OCI-LY7 (cell line): Measurements from ENCODE around the gene NGDN. TPM values are rescaled to one million over a fixed set of nuclear protein-coding genes. Genes with fewer than 3 reads are reported as not detected.

ENCODE experiments used
- BruUV-seq: library from RNA; stranded (reverse); fragments of 400-500 nt; replicated peaks from 2 replicates; lab custom pipeline; 2021; lab: Mats Ljungman, UMichigan
- CTCF ChIA-PET: fragments of 300-600 bp; sonication (Branson Sonifier 250); formaldehyde crosslinking; loops from one replicate; lab custom pipeline; 2022; ENCODE audit warnings: antibody characterized with exemption; ENCODE audit not compliant: unreplicated experiment; lab: Charles Lee
- POLR2A ChIA-PET: fragments of 300-600 bp; sonication (Branson Sonifier 250); formaldehyde crosslinking; loops from one replicate; lab custom pipeline; 2022; ENCODE audit warnings: antibody characterized with exemption; lab: Charles Lee
- DNase-seq: peaks from one replicate; pipeline ENCODE4 v3.0.0-alpha.2; 2015; ENCODE audit warnings: low spot score
- H2AFZ ChIP-seq: fragments of 200-600 bp; sonication (generic), shearing (Covaris generic); 2 replicates; pipeline ENCODE4 v1.6.1; 2014; ENCODE audit warnings: mild to moderate bottlenecking, antibody characterized with exemption, low read length, moderate library complexity
- H3K27ac ChIP-seq: fragments of 200-600 bp; sonication (generic); 2 replicates; pipeline ENCODE4 v1.5.1; 2014; ENCODE audit warnings: mixed run types, low read depth, mild to moderate bottlenecking, moderate library complexity, low read length, inconsistent platforms; ENCODE audit not compliant: poor library complexity, severe bottlenecking
- H3K36me3 ChIP-seq: fragments of 200-600 bp; sonication (generic); 2 replicates; pipeline ENCODE4 v1.6.1; 2014; ENCODE audit warnings: mild to moderate bottlenecking, antibody characterized with exemption, low read length, moderate library complexity, mixed read lengths; ENCODE audit not compliant: insufficient read depth
- H3K4me1 ChIP-seq: fragments of 200-600 bp; sonication (generic); 2 replicates; pipeline ENCODE4 v1.5.1; 2014; ENCODE audit warnings: mild to moderate bottlenecking, low read length; ENCODE audit not compliant: insufficient read depth, poor library complexity, severe bottlenecking
- H3K4me2 ChIP-seq: fragments of 200-600 bp; sonication (generic); 2 replicates; pipeline ENCODE4 v1.6.1; 2014; ENCODE audit warnings: mild to moderate bottlenecking, low read length
- H3K4me3 ChIP-seq: fragments of 200-600 bp; sonication (generic); 2 replicates; pipeline ENCODE4 v1.5.1; 2014; ENCODE audit warnings: mild to moderate bottlenecking, low read depth, low read length; ENCODE audit not compliant: poor library complexity, severe bottlenecking
- H3K79me2 ChIP-seq: fragments of 200-600 bp; sonication (generic); 2 replicates; pipeline ENCODE4 v1.6.1; 2016; ENCODE audit warnings: low read depth, mild to moderate bottlenecking, low read length, moderate library complexity, mixed read lengths; ENCODE audit not compliant: insufficient read depth
- H3K9me2 ChIP-seq: fragments of 200-600 bp; sonication (generic); 2 replicates; pipeline ENCODE4 v1.6.1; 2016; ENCODE audit warnings: mild to moderate bottlenecking, low read length, mixed read lengths; ENCODE audit not compliant: insufficient read depth
- H3K9me3 ChIP-seq: fragments of 200-600 bp; sonication (generic); 2 replicates; pipeline ENCODE4 v1.6.1; 2014; ENCODE audit warnings: mild to moderate bottlenecking, mixed run types, low read length, mixed read lengths
- H4K20me1 ChIP-seq: fragments of 200-600 bp; sonication (generic); 2 replicates; pipeline ENCODE4 v1.6.1; 2014; ENCODE audit warnings: mild to moderate bottlenecking, antibody characterized with exemption, low read length, moderate library complexity, mixed read lengths; ENCODE audit not compliant: insufficient read depth
- EZH2phosphoT487 ChIP-seq: fragments of 200-600 bp; sonication (generic); IDR thresholded peaks from 2 replicates; pipeline ENCODE4 v1.6.1; 2018; ENCODE audit warnings: low read depth, borderline replicate concordance, mild to moderate bottlenecking, mixed run types, antibody characterized with exemption, low read length, moderate library complexity, mixed read lengths
- intact Hi-C: fragments of 100-400 bp; cut with micrococcal nuclease; formaldehyde crosslinking; loops from one replicate; pipeline ENCODE4 v1.10.0; 2022; ENCODE audit not compliant: unreplicated experiment
- total RNA-seq, 2 experiments: library from RNA; depleted of rRNA in 1 of 2; stranded (reverse); fragments of >200 nt in 1 of 2; shearing (Covaris generic) in 1 of 2; gene quantifications; 2 replicates each; pipeline ENCODE4 v1.2.3, GENCODE V29; 2014 to 2022
- TF ChIP-seq, protein P1 (sequence below): fragments of 200-600 bp; sonication (generic); conservative IDR thresholded peaks from 2 replicates; pipeline ENCODE4 v1.5.1; 2014; ENCODE audit warnings: mild to moderate bottlenecking, antibody characterized with exemption, low read length, moderate library complexity, mixed read lengths

The NGDN gene
- total RNA-seq, 2 experiments from 2014 or later, result 53.6 to 57.5 TPM

GRCh38 chr14:23428686-23429495 lies 40.6 kb upstream of the NGDN start:
- Histone ChIP-seq H4K20me1 (no peaks in the 10 kb centered on the region), H3K27ac (no peak overlapping the region), H3K4me1 (no peaks in the 10 kb centered on the region), H3K9me3 (no peaks in the 10 kb centered on the region), H3K36me3 (no peaks in the 10 kb centered on the region), H3K4me2 (no peak overlapping the region), H3K9me2 (no peaks in the 10 kb centered on the region), H3K79me2 (no peaks in the 10 kb centered on the region), H2AFZ (no peak overlapping the region), H3K4me3 (no peak overlapping the region)
- BruUV-seq, result no TSS peak
- ChIA-PET CTCF (no interaction called here), POLR2A (no interaction called here)
- no peak for DNase-seq
- no peak for TF ChIP-seq EZH2phosphoT487
- TF ChIP-seq, protein P1, sequence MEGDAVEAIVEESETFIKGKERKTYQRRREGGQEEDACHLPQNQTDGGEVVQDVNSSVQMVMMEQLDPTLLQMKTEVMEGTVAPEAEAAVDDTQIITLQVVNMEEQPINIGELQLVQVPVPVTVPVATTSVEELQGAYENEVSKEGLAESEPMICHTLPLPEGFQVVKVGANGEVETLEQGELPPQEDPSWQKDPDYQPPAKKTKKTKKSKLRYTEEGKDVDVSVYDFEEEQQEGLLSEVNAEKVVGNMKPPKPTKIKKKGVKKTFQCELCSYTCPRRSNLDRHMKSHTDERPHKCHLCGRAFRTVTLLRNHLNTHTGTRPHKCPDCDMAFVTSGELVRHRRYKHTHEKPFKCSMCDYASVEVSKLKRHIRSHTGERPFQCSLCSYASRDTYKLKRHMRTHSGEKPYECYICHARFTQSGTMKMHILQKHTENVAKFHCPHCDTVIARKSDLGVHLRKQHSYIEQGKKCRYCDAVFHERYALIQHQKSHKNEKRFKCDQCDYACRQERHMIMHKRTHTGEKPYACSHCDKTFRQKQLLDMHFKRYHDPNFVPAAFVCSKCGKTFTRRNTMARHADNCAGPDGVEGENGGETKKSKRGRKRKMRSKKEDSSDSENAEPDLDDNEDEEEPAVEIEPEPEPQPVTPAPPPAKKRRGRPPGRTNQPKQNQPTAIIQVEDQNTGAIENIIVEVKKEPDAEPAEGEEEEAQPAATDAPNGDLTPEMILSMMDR, result no peak
- intact Hi-C loops, result no loop called here

DNA sequence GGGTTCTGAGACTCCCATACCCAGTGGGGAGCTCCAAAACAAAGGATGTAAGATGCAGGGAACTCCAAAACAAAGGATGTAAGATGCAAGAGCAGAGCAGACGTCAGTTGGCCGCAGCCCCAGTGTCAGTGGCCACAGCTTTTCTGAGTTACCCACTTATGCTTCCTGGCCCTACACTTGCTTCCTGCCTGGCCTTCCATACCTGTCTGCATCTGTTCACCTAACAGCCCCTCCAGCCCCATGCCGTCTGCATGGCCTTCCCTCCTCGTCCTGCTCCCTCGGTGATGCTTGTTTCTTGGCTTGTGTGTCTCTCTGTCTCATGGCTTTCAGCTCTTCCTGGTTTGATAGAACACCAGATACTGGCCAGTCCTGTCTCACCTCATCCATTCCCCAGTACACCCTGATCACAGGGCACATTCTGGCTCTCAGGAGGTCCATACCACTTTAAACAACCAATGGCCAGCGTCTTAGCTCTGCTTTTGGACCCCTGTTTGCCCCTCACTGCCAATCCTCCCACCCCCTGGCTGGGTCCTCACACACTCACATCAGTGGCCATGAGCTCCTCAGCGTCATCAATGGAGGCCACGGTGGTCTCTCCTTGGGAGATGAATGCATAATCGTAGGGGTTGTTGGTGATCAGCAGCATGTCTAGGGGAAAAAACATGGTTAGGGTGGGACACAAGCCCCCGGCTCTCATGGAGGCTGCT lies 39.3 kb upstream of the NGDN start:
- BruUV-seq, result no TSS peak
- POLR2A ChIA-PET, result no interaction called here
- H3K9me2 ChIP-seq, result no peaks in the 10 kb centered on the region
- H3K79me2 ChIP-seq, result no peaks in the 10 kb centered on the region
- H3K9me3 ChIP-seq, result no peaks in the 10 kb centered on the region
- CTCF ChIA-PET, result no interaction called here
- intact Hi-C loops, result no loop called here
- TF ChIP-seq EZH2phosphoT487, result no peak
- TF ChIP-seq, protein P1, result no peak
- no peak overlapping the region for H3K4me2 ChIP-seq
- H4K20me1 ChIP-seq, result no peaks in the 10 kb centered on the region
- H2AFZ ChIP-seq, result no peak overlapping the region
- H3K36me3 ChIP-seq, result no peaks in the 10 kb centered on the region
- no peak overlapping the region for H3K27ac ChIP-seq
- no peak overlapping the region for H3K4me3 ChIP-seq
- no peaks in the 10 kb centered on the region for H3K4me1 ChIP-seq
- DNase-seq, result no peak

DNA sequence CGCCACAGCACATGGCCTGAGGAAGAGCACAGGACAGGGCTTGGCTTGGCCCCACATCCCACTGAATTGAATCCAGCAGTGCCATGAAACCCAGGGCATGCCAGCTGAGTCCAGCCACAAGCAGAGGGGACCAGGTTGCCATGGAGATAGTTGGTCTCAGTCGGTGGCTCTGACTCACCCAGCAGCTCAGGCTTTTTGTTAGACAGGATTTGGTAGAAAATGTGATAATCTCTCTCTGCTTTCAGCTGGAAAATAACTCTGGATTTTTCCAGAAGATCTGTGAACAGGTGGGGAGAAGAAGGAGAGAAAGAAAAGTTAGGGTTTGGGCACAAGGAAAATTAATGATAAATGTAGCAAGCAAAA lies 38.8 kb upstream of the NGDN start:
- Histone ChIP-seq H3K9me2 (no peaks in the 10 kb centered on the region), H2AFZ (no peak overlapping the region), H3K9me3 (no peaks in the 10 kb centered on the region), H3K79me2 (no peaks in the 10 kb centered on the region), H4K20me1 (no peaks in the 10 kb centered on the region), H3K4me3 (no peak overlapping the region), H3K36me3 (no peaks in the 10 kb centered on the region), H3K4me2 (no peak overlapping the region), H3K4me1 (no peaks in the 10 kb centered on the region), H3K27ac (no peak overlapping the region)
- DNase-seq, result no peak
- ChIA-PET POLR2A (no interaction called here), CTCF (no interaction called here)
- BruUV-seq, result no TSS peak
- TF ChIP-seq EZH2phosphoT487, result no peak
- TF ChIP-seq, protein P1, result no peak
- intact Hi-C loops, result no loop called here
